Lower leg skin (tissue), 4 donors: ENCODE results near the gene UCP3. TPM values are rescaled to one million over a fixed set of nuclear protein-coding genes. Genes with fewer than 3 reads are reported as not detected.
"Not testable (repeated sequence)": the region's sequence is repeated elsewhere in the genome, so short reads cannot be mapped to it uniquely, and the experiment has no call there.

Source experiments
- DNase-seq, 2 donors: peaks; one replicate each; pipeline ENCODE4 v3.0.0-alpha.2; 2019; ENCODE audit warnings: low spot score in 2 of 2
- H3K4me3 ChIP-seq: fragments of 200-600 bp; sonication (generic); 2 replicates; pipeline ENCODE4 v1.5.1; 2017; ENCODE audit warnings: mild to moderate bottlenecking, low read depth; ENCODE audit not compliant: poor library complexity, severe bottlenecking
- POLR2A ChIP-seq, 2 donors: fragments of 450-650 bp; IDR thresholded peaks; one replicate each; pipeline ENCODE4 v1.6.1; 2016 to 2017; ENCODE audit warnings: antibody characterized with exemption in 2 of 2, mild to moderate bottlenecking in 1 of 2, moderate library complexity in 1 of 2
- WGBS, 2 donors: methylation state at CpG; one replicate each; pipeline ENCODE4 v1.1.5; 2018; 5-methylcytosine and 5-hydroxymethylcytosine counted together
- intact Hi-C: fragments of 100-400 bp; cut with DNase I; formaldehyde crosslinking; loops from one replicate; pipeline ENCODE4 v1.15.0; 2023; ENCODE audit warnings: low total_unique reads
- total RNA-seq, 4 donors: library from RNA; depleted of rRNA; stranded (reverse); fragments of >200 nt; gene quantifications; one replicate each; pipeline ENCODE4 v1.1.0, GENCODE V29; 2016
- TF ChIP-seq, protein P1 (sequence below), 3 donors: fragments of 450-650 bp; IDR thresholded peaks; one replicate each; pipeline ENCODE4 v1.5.1; 2016; ENCODE audit warnings: antibody characterized with exemption in 3 of 3, mild to moderate bottlenecking in 3 of 3, moderate library complexity in 2 of 3

UCP3 gene
- total RNA-seq, 4 donors from 2014 or later, result 0.68 to 6.4 (median 3.6) TPM

DNA sequence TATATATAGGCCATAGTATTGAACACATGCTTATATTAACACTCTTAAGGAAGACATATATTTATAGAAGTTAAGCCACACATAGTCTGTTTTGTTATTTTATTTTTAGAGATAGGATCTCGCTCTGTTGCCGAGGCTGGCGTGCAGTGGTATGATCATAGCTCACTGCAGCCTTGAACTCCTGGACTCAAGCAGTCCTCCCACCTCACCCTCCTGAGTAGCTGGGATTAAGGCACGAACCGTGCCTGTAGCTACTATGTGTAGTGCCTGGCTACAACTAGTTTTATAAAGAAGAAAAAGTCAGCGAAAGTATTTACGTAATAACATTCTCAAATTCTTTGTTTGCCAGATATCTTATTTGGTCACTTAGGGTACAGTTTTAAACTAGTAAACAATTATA lies 20.7 kb downstream of the UCP3 start:
- intact Hi-C loops, result no loop called here

DNA sequence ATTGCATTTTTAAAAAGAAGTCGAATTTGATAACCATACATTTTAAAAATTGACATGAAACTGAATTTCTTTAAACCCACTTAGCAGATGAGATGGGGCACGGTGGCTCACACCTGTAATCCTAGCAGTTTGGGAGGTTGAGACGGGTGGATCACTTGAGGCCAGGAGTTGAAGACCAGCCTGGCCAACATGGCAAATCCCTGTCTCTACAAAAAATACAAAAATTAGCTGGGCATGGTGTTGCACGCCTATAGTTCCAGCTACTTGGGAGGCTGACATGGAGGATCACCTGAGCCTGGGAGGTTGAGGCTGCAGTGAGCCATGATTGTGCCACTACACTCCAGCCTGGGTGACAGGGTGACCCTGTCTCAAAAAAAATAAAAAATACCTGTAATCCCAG lies 23.2 kb downstream of the UCP3 start:
- H3K4me3 ChIP-seq, DNase-seq, intact Hi-C loops: not testable (repeated sequence)
- 91 to 96% methylated on average over 4 of the region's 4 CpGs for whole genome bisulfite sequencing, 2 donors

More for the DNA sequence above, 20.7 kb downstream of the UCP3 start:
- no peak for TF ChIP-seq POLR2A (IDR thresholded peaks at IDR 0.05)
- TF ChIP-seq, protein P1, sequence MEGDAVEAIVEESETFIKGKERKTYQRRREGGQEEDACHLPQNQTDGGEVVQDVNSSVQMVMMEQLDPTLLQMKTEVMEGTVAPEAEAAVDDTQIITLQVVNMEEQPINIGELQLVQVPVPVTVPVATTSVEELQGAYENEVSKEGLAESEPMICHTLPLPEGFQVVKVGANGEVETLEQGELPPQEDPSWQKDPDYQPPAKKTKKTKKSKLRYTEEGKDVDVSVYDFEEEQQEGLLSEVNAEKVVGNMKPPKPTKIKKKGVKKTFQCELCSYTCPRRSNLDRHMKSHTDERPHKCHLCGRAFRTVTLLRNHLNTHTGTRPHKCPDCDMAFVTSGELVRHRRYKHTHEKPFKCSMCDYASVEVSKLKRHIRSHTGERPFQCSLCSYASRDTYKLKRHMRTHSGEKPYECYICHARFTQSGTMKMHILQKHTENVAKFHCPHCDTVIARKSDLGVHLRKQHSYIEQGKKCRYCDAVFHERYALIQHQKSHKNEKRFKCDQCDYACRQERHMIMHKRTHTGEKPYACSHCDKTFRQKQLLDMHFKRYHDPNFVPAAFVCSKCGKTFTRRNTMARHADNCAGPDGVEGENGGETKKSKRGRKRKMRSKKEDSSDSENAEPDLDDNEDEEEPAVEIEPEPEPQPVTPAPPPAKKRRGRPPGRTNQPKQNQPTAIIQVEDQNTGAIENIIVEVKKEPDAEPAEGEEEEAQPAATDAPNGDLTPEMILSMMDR (IDR thresholded peaks at IDR 0.05), result no peak
- no peak overlapping the region for H3K4me3 ChIP-seq
- 92% methylated on average over 7 of the region's 7 CpGs for WGBS, 2 donors
- no peak for DNase-seq

DNA sequence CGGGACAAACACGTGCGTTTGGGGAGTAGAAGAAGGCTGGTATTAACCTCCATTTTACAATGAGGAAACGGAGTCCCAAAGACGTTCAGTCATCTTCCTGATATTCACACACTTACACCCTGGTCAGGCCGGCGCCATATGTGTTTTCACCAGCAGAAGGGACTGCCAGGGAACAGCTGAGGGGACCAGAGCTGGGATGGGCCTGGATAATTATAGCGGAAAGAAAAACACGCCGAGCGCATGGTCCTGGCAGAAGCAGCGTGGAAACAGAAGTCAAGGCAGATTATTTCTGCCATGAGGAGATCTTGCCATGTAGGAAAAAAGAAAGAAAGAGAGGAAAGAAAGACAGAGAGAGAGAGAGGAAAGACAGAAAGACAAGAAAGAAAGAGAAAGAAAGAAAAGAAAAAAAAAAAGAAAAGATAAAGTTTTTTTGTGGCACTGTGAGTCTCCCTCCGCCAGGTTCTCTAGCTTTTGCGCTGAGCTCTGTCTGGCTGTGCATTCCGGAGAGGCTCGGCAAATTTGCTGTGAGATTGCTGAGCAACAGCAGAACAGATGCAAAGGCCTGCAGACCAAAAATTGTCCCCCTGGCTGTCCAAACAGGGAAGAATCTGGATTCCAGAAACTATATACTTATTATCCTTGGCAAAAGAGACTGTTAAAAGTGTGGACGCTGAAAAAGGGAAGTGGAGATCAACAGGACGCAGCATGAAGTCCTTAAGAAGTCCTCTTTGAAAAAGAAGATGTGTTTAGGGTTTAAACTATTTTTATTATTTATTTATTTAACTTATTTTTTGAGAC lies 24.9 kb downstream of the UCP3 start:
- 49 to 53% methylated on average over 18 of the region's 18 CpGs for WGBS, 2 donors
- intact Hi-C loops, result no loop called here
- no peak overlapping the region for H3K4me3 ChIP-seq
- TF ChIP-seq, protein P1 (IDR thresholded peaks at IDR 0.05), result no peak
- no peak for TF ChIP-seq POLR2A (IDR thresholded peaks at IDR 0.05)
- DNase-seq, result no peak

DNA sequence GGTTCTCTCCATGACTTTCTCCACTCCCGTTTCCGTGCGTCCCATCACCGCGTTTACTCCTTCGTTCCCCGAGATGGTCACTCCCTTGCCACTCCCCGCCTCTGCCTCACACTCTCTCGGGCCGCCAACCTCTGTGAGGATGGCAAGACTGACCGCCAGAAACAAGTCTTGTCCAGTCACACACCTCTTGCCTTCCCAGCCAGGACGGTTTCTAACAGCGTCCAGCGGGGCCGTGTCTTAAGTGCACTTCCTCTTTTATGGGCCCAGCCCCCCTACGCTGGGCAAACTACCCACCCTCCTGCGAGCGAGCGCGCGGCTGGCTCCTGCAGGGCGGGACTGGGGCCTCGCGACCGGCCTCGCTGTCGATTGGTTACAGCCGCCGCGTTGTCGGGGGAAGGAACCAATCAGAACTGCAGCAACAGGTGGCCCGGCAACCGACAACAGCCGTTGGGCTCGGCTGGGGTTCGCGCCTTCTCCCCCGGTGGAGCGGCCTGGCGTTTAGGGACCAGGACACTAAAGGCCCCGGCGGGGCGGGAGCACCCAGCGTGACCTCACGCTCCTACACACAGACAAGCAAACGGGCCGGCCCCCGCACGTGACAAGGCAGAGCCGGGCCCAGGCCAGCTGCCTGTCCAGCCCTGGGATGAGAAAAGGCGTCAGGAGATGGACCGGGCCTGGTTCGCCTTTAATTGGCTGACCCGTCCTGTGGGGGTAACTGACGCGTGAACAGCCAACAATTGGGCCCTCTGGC lies 25.7 kb downstream of the UCP3 start:
- 1% methylated on average over 45 to 55 of the region's 56 CpGs for WGBS, 2 donors
- peak overlapping the region; percentile 31 for H3K4me3 ChIP-seq
- peak; percentile 87 to 98 for DNase-seq
- TF ChIP-seq, protein P1 (IDR thresholded peaks at IDR 0.05), result no peak
- TF ChIP-seq POLR2A (IDR thresholded peaks at IDR 0.05), result no peak
- intact Hi-C loops, result no loop called here

DNA sequence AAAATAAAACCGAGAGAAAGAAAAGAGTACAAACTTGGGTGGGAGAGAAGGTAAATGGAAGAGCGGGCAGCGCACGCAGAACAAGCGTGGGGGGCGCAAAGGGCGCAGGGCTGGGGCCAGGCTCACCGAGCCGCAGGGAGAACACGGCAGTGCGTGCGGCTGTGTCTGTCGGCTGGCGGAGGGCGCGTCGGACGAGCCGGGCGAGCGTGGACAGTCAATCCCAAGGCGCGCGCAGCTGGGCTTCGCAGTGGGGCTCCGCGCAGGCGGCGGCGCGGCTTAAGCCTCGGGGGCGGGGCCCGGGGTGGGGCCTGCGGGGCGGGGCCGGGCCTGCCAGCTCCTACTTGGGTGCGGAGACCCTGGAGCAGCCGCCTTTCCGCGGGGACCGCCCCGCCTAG lies 26.3 kb downstream of the UCP3 start, which contains the start of gene UCP2:
Gene UCP2, minus strand, starts transcription at position 249 of the 395 bp plus-strand sequence. CDS start 4,465 bp downstream, outside the sequence.
- peak in 1 of 2 donors; percentile 46 for TF ChIP-seq POLR2A (IDR thresholded peaks at IDR 0.05)
- TF ChIP-seq, protein P1 (IDR thresholded peaks at IDR 0.05), result no peak
- H3K4me3 ChIP-seq, result peak within 1 kb of the TSS; percentile 31
- 2% methylated on average over 43 of the region's 43 CpGs for WGBS, 2 donors
- intact Hi-C loops, result no loop called here
- peak; percentile 68 to 96 for DNase-seq
